ENCODE data around the gene CEP57L1. TPM values are rescaled to one million over a fixed set of nuclear protein-coding genes. Genes with fewer than 3 reads are reported as not detected.

Gene CEP57L1
- total RNA-seq, 4 donors from 2014 or later = 10.3 to 18.8 (median 13.8) TPM

DNA sequence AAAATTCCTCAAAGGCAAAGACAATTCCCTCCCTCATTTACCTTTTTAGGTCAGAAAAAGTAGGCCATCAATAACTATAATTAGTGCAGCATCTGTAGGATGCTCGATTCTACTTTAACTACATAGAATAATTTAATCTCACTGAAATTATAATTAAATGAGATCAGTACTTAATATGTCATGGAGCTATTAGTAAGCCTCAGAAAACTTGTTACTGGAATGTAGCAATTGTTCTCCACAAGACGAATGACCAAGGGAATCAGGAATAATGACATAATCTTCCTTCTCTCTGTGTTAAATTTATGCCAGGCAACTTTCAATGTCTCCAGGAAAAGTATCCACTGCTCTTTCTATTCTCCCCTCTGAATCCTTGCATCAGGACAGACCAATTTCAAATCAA lies 34.7 kb upstream of the CEP57L1 start:
- DNase-seq (ENCODE audit: low spot score in 2 of 2) = no peak
- Histone ChIP-seq H3K36me3 (no peaks in the 10 kb centered on the region), H3K4me3 (no peak overlapping the region), H3K4me1 (peaks cover 26% of the 10 kb centered on the region), H3K9me3 (no peaks in the 10 kb centered on the region), H3K27me3 (no peaks in the 10 kb centered on the region), H3K27ac (peak overlapping the region; percentile 44)
- 37% methylated on average over 2 of the region's 2 CpGs for WGBS
- TF ChIP-seq EP300 (IDR thresholded peaks at IDR 0.05) (no peak), POLR2AphosphoS5 (IDR thresholded peaks at IDR 0.05) (no peak), POLR2A (IDR thresholded peaks at IDR 0.05) (no peak)
- TF ChIP-seq, protein P1, sequence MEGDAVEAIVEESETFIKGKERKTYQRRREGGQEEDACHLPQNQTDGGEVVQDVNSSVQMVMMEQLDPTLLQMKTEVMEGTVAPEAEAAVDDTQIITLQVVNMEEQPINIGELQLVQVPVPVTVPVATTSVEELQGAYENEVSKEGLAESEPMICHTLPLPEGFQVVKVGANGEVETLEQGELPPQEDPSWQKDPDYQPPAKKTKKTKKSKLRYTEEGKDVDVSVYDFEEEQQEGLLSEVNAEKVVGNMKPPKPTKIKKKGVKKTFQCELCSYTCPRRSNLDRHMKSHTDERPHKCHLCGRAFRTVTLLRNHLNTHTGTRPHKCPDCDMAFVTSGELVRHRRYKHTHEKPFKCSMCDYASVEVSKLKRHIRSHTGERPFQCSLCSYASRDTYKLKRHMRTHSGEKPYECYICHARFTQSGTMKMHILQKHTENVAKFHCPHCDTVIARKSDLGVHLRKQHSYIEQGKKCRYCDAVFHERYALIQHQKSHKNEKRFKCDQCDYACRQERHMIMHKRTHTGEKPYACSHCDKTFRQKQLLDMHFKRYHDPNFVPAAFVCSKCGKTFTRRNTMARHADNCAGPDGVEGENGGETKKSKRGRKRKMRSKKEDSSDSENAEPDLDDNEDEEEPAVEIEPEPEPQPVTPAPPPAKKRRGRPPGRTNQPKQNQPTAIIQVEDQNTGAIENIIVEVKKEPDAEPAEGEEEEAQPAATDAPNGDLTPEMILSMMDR (IDR thresholded peaks at IDR 0.05) = no peak

DNA sequence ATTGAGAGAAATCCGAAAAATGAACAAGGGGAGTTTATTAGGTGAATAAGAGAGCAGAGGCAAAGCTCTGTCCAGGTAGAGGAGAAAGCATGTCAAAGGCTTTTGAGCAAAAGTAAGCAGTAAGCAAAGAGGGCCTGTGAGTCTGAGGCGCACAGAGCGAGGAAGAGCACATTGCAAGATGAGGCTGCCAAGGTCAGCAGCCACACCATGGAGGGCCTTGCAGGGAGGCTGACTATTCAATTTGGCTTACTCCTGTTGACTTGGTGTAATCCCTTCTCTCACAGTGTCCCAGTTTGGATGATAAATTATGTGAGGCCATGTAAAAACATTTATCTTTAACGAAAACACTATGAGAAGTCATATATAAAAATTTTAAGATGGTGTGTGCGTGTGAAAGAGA lies 33.1 kb upstream of the CEP57L1 start:
- no peak overlapping the region for H3K27ac ChIP-seq
- no peak for DNase-seq (ENCODE audit: low spot score in 2 of 2)
- H3K9me3 ChIP-seq = no peaks in the 10 kb centered on the region
- no peaks in the 10 kb centered on the region for H3K36me3 ChIP-seq
- peaks cover 26% of the 10 kb centered on the region for H3K4me1 ChIP-seq
- no peak overlapping the region for H3K4me3 ChIP-seq
- WGBS = 95% methylated on average over 5 of the region's 5 CpGs
- no peaks in the 10 kb centered on the region for H3K27me3 ChIP-seq
- TF ChIP-seq EP300 (IDR thresholded peaks at IDR 0.05) = no peak

DNA sequence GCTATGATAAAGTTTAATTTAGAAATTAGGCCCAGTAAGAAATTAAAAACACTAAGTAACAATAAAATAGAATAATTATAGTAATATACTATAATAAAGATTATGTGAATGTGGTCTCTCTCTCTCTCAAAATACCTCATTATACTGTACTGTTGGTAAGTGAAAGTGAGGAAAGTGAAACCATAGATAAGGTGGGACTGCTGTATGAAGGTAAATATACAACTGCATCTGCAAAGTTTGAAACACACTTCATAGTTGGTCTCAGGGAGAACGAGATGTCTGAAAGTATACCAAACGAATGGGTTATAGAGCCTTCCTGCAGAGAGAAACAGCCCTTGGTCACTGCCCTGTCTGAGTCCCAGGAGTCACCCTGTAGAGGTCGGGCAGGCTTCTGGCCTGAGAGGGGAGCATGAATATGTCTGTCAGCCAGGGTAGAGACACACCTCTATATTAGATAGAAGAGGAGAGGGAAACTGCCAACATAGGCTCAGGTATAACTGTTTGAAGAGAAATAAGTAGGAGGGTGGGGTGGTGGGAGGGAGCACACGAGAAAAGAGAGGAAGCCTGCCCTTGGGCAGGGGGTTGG lies 32.4 kb upstream of the CEP57L1 start:
- peaks cover 26% of the 10 kb centered on the region for H3K4me1 ChIP-seq
- no peak overlapping the region for H3K27ac ChIP-seq
- no peak for TF ChIP-seq EP300 (IDR thresholded peaks at IDR 0.05)
- no peak for TF ChIP-seq POLR2A (IDR thresholded peaks at IDR 0.05)
- TF ChIP-seq POLR2AphosphoS5 (IDR thresholded peaks at IDR 0.05) = no peak
- TF ChIP-seq, protein P1 (IDR thresholded peaks at IDR 0.05) = no peak
- no peak for DNase-seq (ENCODE audit: low spot score in 2 of 2)
- 93% methylated on average over 4 of the region's 4 CpGs for WGBS
- no peaks in the 10 kb centered on the region for H3K27me3 ChIP-seq
- no peak overlapping the region for H3K4me3 ChIP-seq
- H3K36me3 ChIP-seq = no peaks in the 10 kb centered on the region
- no peaks in the 10 kb centered on the region for H3K9me3 ChIP-seq

DNA sequence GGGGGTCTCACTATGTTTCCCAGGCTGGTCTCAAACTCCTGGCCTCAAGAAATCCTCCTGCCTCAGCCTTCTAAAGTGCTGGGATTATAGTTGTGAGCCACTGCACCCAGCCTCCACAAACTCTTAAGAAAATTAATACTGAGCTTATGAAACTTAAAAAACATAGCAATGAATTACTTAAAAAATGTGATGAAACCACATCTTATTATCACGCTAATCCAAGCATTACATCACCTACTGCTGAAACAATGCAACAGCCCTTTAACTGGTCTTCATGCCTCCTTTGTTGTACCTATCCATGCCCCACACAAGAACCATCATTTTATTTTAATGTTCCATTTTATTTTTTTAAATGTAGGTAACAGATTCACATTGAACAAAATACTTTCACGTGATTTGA lies 25.6 kb upstream of the CEP57L1 start:
- no peak overlapping the region for H3K4me3 ChIP-seq
- no peak for DNase-seq (ENCODE audit: low spot score in 2 of 2)
- 75% methylated on average over 2 of the region's 2 CpGs for WGBS
- no peaks in the 10 kb centered on the region for H3K36me3 ChIP-seq
- peaks cover 16% of the 10 kb centered on the region for H3K4me1 ChIP-seq
- no peaks in the 10 kb centered on the region for H3K27me3 ChIP-seq
- H3K9me3 ChIP-seq = no peaks in the 10 kb centered on the region
- H3K27ac ChIP-seq = no peak overlapping the region
- TF ChIP-seq, protein P1 (IDR thresholded peaks at IDR 0.05) = no peak
- no peak for TF ChIP-seq EP300 (IDR thresholded peaks at IDR 0.05)
- TF ChIP-seq POLR2A (IDR thresholded peaks at IDR 0.05) = no peak
- no peak for TF ChIP-seq POLR2AphosphoS5 (IDR thresholded peaks at IDR 0.05)

DNA sequence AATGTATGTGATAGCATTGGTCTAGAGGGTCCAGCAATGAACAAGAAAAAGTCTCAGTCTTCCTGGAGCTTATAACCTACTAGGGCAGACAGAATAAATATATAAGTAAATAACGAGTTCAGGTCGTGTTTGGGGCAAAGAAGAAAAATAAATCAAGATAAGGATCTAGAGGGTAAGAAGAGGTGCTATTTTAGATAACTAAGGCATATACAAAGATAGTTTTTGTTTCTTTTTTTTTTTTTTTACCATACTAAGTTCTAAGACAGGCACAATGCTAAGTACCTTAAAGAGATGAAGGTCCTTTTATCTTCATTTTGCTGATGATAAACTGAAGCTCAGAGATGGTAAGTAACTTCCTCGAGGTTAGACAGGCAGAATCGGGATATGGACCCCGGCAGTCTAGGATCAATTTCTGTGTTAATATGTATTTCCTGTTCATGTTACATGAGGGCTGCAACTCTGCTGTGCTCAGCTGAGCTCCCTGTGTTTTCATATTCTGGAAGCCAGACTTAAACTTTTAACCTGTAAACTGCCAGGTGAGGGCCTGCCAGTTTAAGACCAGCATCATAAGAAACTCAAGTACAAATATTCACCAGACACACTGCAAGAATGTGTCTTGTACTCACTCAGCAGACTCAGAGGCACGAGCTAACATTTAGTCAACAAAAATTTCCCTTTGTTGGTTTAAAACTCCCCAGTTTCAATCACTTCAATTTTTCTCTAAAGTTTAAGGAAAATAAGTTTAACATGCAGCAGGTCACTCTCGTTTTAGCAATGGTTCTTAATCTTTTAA lies 24.0 kb upstream of the CEP57L1 start:
- Histone ChIP-seq H3K27ac (no peak overlapping the region), H3K4me1 (peaks cover 22% of the 10 kb centered on the region)
- WGBS = 59% methylated on average over 7 of the region's 7 CpGs

More for the DNA sequence above, 24.0 kb upstream of the CEP57L1 start:
- H3K27me3 ChIP-seq = no peaks in the 10 kb centered on the region
- TF ChIP-seq, protein P1 (IDR thresholded peaks at IDR 0.05) = no peak
- TF ChIP-seq POLR2AphosphoS5 (IDR thresholded peaks at IDR 0.05) (no peak), EP300 (IDR thresholded peaks at IDR 0.05) (no peak), POLR2A (IDR thresholded peaks at IDR 0.05) (no peak)
- H3K9me3 ChIP-seq = no peaks in the 10 kb centered on the region
- DNase-seq (ENCODE audit: low spot score in 2 of 2) = no peak
- no peaks in the 10 kb centered on the region for H3K36me3 ChIP-seq
- no peak overlapping the region for H3K4me3 ChIP-seq

All from suprapubic skin (tissue), 4 donors.